ENCODE measurements around the gene SLBP.

DNA sequence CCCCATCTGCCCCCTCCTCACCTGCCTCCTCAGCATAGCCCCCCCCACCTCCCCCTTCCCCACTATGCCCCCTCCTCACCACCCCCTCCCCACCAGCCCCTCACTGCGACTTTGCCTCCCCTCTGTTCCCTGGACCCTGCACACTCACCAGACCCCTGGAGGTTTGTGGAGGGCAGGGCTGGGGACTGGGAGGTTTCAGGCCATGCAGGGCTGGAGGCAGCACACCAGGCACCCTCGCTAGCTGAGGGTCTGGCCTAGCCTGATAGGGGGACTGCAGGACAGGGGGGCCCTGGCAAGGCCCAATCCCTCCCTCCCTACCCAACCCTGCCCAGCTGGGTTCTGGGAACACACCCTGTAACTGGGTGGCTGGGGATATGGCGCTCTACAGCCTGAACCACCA, 37.3 kb upstream of the SLBP start:
- TF ChIP-seq POLR2AphosphoS5 (IDR thresholded peaks at IDR 0.05; ENCODE audit: low read depth, low read length): no peak
- no peak for TF ChIP-seq JUND (IDR thresholded peaks at IDR 0.05; ENCODE audit: low read length)
- no peak for TF ChIP-seq CREB1 (IDR thresholded peaks at IDR 0.05)
- TF ChIP-seq, protein P1, sequence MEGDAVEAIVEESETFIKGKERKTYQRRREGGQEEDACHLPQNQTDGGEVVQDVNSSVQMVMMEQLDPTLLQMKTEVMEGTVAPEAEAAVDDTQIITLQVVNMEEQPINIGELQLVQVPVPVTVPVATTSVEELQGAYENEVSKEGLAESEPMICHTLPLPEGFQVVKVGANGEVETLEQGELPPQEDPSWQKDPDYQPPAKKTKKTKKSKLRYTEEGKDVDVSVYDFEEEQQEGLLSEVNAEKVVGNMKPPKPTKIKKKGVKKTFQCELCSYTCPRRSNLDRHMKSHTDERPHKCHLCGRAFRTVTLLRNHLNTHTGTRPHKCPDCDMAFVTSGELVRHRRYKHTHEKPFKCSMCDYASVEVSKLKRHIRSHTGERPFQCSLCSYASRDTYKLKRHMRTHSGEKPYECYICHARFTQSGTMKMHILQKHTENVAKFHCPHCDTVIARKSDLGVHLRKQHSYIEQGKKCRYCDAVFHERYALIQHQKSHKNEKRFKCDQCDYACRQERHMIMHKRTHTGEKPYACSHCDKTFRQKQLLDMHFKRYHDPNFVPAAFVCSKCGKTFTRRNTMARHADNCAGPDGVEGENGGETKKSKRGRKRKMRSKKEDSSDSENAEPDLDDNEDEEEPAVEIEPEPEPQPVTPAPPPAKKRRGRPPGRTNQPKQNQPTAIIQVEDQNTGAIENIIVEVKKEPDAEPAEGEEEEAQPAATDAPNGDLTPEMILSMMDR (IDR thresholded peaks at IDR 0.05; ENCODE audit: control extremely low read depth in 1 of 3, insufficient read depth in 1 of 3, low read depth in 1 of 3, low read length in 3 of 3): no peak
- TF ChIP-seq SAP30 (IDR thresholded peaks at IDR 0.05; ENCODE audit: insufficient read depth, insufficient replicate concordance, low read length): no peak
- no peak for TF ChIP-seq NRF1 (IDR thresholded peaks at IDR 0.05; ENCODE audit: low read depth, low read length)
- TF ChIP-seq, protein P2, sequence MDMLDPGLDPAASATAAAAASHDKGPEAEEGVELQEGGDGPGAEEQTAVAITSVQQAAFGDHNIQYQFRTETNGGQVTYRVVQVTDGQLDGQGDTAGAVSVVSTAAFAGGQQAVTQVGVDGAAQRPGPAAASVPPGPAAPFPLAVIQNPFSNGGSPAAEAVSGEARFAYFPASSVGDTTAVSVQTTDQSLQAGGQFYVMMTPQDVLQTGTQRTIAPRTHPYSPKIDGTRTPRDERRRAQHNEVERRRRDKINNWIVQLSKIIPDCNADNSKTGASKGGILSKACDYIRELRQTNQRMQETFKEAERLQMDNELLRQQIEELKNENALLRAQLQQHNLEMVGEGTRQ (IDR thresholded peaks at IDR 0.05; ENCODE audit: low read length): no peak
- TF ChIP-seq BCL11A (IDR thresholded peaks at IDR 0.05; ENCODE audit: low read depth in 2 of 2, low read length in 2 of 2): no peak

Data from H1 (cell line).